Measurements from ENCODE around the gene ALDH1A3.

Gene ALDH1A3

GRCh38 chr15:100909989-100910955 is 30.6 kb downstream of the ALDH1A3 start:
- ChIA-PET CTCF (interaction anchor here (1.0 to 1.1 kb wide), 2 partner anchors 38 to 97 kb away, joined by 4 read pairs; no protein-coding TSS in a partner anchor), POLR2A (no interaction called here)
- no peak overlapping the region for H3K27ac ChIP-seq (ENCODE audit: extremely low read depth, low read depth, low read length)
- no peaks in the 10 kb centered on the region for H3K4me1 ChIP-seq (ENCODE audit: control insufficient read depth, insufficient read depth, low read length)
- TF ChIP-seq ZNF214 (tag by site-specific recombination; IDR thresholded peaks at IDR 0.05; ENCODE audit: borderline replicate concordance) (no peak), ZNF600 (tag by site-specific recombination; IDR thresholded peaks at IDR 0.05) (no peak), ZNF701 (tag by site-specific recombination; IDR thresholded peaks at IDR 0.05) (no peak), ZNF677 (tag by site-specific recombination; IDR thresholded peaks at IDR 0.05) (no peak), ZNF776 (tag by site-specific recombination; IDR thresholded peaks at IDR 0.05; ENCODE audit: borderline replicate concordance) (no peak), ZNF157 (tag by site-specific recombination; IDR thresholded peaks at IDR 0.05) (no peak), TRIM28 (IDR thresholded peaks at IDR 0.05; ENCODE audit: borderline replicate concordance, low read length) (no peak), ZNF791 (tag by site-specific recombination; IDR thresholded peaks at IDR 0.05) (no peak), ZNF530 (tag by site-specific recombination; IDR thresholded peaks at IDR 0.05; ENCODE audit: low read depth) (no peak), PBX3 (CRISPR knock-in tag; IDR thresholded peaks at IDR 0.05) (no peak), MEIS1 (CRISPR knock-in tag; IDR thresholded peaks at IDR 0.05; ENCODE audit: borderline replicate concordance) (no peak), HIC1 (tag by site-specific recombination; IDR thresholded peaks at IDR 0.05) (no peak)
- TF ChIP-seq, protein P1, sequence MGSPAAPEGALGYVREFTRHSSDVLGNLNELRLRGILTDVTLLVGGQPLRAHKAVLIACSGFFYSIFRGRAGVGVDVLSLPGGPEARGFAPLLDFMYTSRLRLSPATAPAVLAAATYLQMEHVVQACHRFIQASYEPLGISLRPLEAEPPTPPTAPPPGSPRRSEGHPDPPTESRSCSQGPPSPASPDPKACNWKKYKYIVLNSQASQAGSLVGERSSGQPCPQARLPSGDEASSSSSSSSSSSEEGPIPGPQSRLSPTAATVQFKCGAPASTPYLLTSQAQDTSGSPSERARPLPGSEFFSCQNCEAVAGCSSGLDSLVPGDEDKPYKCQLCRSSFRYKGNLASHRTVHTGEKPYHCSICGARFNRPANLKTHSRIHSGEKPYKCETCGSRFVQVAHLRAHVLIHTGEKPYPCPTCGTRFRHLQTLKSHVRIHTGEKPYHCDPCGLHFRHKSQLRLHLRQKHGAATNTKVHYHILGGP (tag by site-specific recombination; IDR thresholded peaks at IDR 0.05), result no peak
- no peak overlapping the region for H3K4me3 ChIP-seq (ENCODE audit: low read depth, low read length)
- H3K36me3 ChIP-seq (ENCODE audit: control insufficient read depth in 2 of 2, insufficient read depth in 1 of 2, low read length in 2 of 2), result peaks cover 0 to 48% of the 10 kb centered on the region in 2 experiments; a peak in 1 of 3 replicates
- no peaks in the 10 kb centered on the region for H3K9me3 ChIP-seq (ENCODE audit: control insufficient read depth, insufficient read depth, low read depth, low read length)

GRCh38 chr15:100911086-100911485 is 31.5 kb downstream of the ALDH1A3 start:
- TF ChIP-seq ZFP69B (tag by site-specific recombination; IDR thresholded peaks at IDR 0.05) (no peak), ZNF404 (tag by site-specific recombination; IDR thresholded peaks at IDR 0.05) (no peak), ZNF133 (tag by site-specific recombination; IDR thresholded peaks at IDR 0.05) (no peak), ZNF792 (tag by site-specific recombination; IDR thresholded peaks at IDR 0.05) (no peak), ZBTB44 (tag by site-specific recombination; IDR thresholded peaks at IDR 0.05) (no peak), ZBTB1 (tag by site-specific recombination; IDR thresholded peaks at IDR 0.05) (no peak), ZNF214 (tag by site-specific recombination; IDR thresholded peaks at IDR 0.05; ENCODE audit: borderline replicate concordance) (no peak), ZFP37 (tag by site-specific recombination; IDR thresholded peaks at IDR 0.05) (no peak), ZXDB (tag by site-specific recombination; IDR thresholded peaks at IDR 0.05) (no peak), ZSCAN18 (tag by site-specific recombination; IDR thresholded peaks at IDR 0.05) (no peak), ZNF776 (tag by site-specific recombination; IDR thresholded peaks at IDR 0.05; ENCODE audit: borderline replicate concordance) (no peak), ZNF596 (tag by site-specific recombination; IDR thresholded peaks at IDR 0.05) (no peak)
- TF ChIP-seq, protein P2, sequence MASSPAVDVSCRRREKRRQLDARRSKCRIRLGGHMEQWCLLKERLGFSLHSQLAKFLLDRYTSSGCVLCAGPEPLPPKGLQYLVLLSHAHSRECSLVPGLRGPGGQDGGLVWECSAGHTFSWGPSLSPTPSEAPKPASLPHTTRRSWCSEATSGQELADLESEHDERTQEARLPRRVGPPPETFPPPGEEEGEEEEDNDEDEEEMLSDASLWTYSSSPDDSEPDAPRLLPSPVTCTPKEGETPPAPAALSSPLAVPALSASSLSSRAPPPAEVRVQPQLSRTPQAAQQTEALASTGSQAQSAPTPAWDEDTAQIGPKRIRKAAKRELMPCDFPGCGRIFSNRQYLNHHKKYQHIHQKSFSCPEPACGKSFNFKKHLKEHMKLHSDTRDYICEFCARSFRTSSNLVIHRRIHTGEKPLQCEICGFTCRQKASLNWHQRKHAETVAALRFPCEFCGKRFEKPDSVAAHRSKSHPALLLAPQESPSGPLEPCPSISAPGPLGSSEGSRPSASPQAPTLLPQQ (tag by site-specific recombination; IDR thresholded peaks at IDR 0.05), result no peak
- POLR2A ChIA-PET, result no interaction called here
- peaks cover 0 to 42% of the 10 kb centered on the region in 2 experiments; a peak in 1 of 3 replicates for H3K36me3 ChIP-seq (ENCODE audit: control insufficient read depth in 2 of 2, insufficient read depth in 1 of 2, low read length in 2 of 2)

More at GRCh38 chr15:100911086-100911485, 31.5 kb downstream of the ALDH1A3 start:
- CTCF ChIA-PET, result interaction anchor here (0.7 to 1.0 kb wide), 2 partner anchors 39 to 97 kb away, joined by 4 read pairs; no protein-coding TSS in a partner anchor
- Histone ChIP-seq H3K4me3 (ENCODE audit: low read depth, low read length) (no peak overlapping the region), H3K4me1 (ENCODE audit: control insufficient read depth, insufficient read depth, low read length) (no peaks in the 10 kb centered on the region), H3K27ac (ENCODE audit: extremely low read depth, low read depth, low read length) (no peak overlapping the region), H3K9me3 (ENCODE audit: control insufficient read depth, insufficient read depth, low read depth, low read length) (no peaks in the 10 kb centered on the region)
